ENCODE data around the gene C13orf46.

- TF ChIP-seq CTCF (IDR thresholded peaks at IDR 0.05) (no peak), POLR2A (IDR thresholded peaks at IDR 0.05) (no peak)
Observed at GRCh38 chr13:113952151-113952982, 21.5 kb downstream of the C13orf46 start.

Data from esophagus squamous epithelium (tissue), 4 donors.